ENCODE measurements around the gene CHRNB2. TPM values are rescaled to one million over a fixed set of nuclear protein-coding genes. Genes with fewer than 3 reads are reported as not detected.

Gene CHRNB2
- total and polyA plus RNA-seq, 2 of the 4 experiments (the other 2 are of a cell fraction) = under 0.01 to 0.03 TPM

DNA sequence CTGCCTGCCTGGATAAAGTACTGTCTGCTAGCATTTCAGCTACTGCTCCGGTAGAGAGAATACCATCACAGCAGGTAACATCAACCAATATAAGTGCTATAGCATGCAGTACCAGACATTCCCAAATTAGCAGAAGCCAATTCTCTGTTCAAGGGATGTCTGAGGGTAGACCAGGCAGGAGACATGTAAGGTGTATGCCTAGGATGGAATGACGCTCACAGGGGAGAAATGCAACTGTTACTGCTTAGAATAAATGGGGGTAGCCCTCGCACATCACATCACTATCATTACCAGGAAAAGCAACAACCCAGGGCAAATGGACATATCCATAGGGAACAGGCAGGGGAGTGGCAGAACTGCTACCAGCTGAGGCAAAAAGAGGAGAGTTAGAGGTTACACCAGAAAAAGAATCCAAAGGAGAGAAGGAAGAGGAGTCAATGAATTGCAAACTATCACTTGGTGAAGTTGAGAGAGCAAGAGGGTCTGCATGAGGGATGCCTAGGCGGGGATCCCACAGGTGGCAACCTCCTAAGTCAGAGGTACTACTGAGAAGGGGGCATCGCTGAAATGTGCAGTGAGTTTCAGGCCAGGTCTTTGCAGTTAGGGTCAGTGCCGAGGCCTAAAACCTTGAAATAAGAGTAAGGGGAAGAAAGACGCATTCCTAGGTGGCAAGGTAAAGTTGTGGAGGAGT is 10.2 kb upstream of the CHRNB2 start:
- H2BK5ac ChIP-seq (ENCODE audit: low read depth, low read length, poor library complexity, severe bottlenecking) = peak overlapping the region; percentile 59
- ATAC-seq (ENCODE audit: low read depth) = no peak
- H4K20me1 ChIP-seq (ENCODE audit: insufficient read depth, low read length) = peaks cover 42% of the 10 kb centered on the region
- ChIA-PET POLR2A (ENCODE audit: unreplicated experiment) (interaction anchor here (0.6 kb wide), 1 partner anchor 50 kb away, joined by 3 read pairs; no protein-coding TSS in a partner anchor), CTCF (interaction anchor here (0.6 kb wide), 1 partner anchor 255 kb away, joined by 3 read pairs; no protein-coding TSS in a partner anchor)
- intact Hi-C loops (cut with micrococcal nuclease) (loop anchor here (5.0 kb wide), 1 partner anchor 205 kb away; no protein-coding TSS in a partner anchor), in situ Hi-C loops (cut with MboI; ENCODE audit: low sequenced_read_pairs) (no loop called here), dilution Hi-C loops (cut with HindIII; ENCODE audit: low sequenced_read_pairs, unreplicated experiment) (no loop called here)
- peak overlapping the region; percentile 95 for H3K4me3 ChIP-seq (ENCODE audit: insufficient read depth, low read depth, low read length)
- peak overlapping the region; percentile 63; the same call in 1 of the 2 replicates for H3K18ac ChIP-seq (ENCODE audit: low read depth, low read length)
- no peak for DNase-seq
- peak overlapping the region; percentile 94 for H3K27ac ChIP-seq (ENCODE audit: insufficient read depth, low read length)
- no peaks in the 10 kb centered on the region for H3K27me3 ChIP-seq (ENCODE audit: control insufficient read depth, insufficient read depth, low read length)
- H2BK15ac ChIP-seq (ENCODE audit: low read depth, low read length) = 0 out of 3 replicates have a peak overlapping the region, but pooled peaks have one; percentile 14
- H3K9ac ChIP-seq (ENCODE audit: low read depth, low read length) = peak overlapping the region; percentile 98
- peak overlapping the region; percentile 97 for H3K23ac ChIP-seq (ENCODE audit: low read depth, low read length)
- TSS peak; percentile 64 for BruUV-seq (replicated peaks)
- H3K4ac ChIP-seq (ENCODE audit: low read depth, low read length) = peak overlapping the region; percentile 88
- peak overlapping the region; percentile 76 for H2AFZ ChIP-seq (replicated peaks; ENCODE audit: low read length, poor library complexity)
- H3K79me1 ChIP-seq (ENCODE audit: low read depth in 1 of 2, low read length in 2 of 2) = peaks cover 26 to 54% of the 10 kb centered on the region in 2 experiments
- H4K5ac ChIP-seq (ENCODE audit: low read depth, low read length) = peak overlapping the region; percentile 76
- H3K9me1 ChIP-seq (ENCODE audit: insufficient read depth, low read length) = peaks cover 17% of the 10 kb centered on the region; the same call in 1 of the 2 replicates
- H3K36me3 ChIP-seq (ENCODE audit: control insufficient read depth, insufficient read depth, low read length) = peaks cover 29% of the 10 kb centered on the region
- H2AK5ac ChIP-seq (ENCODE audit: low read depth, low read length) = peak overlapping the region; percentile 77
- WGBS, 2 experiments (ENCODE audit: extremely low coverage in 2 of 2, insufficient read length in 1 of 2) = 0% methylated on average over 2 of the region's 7 CpGs; no CpG with 5 or more reads in 1 of the 2 experiments
- peak overlapping the region; percentile 89 for H3K56ac ChIP-seq (ENCODE audit: extremely low read depth, insufficient read depth, low read length)
- H2AK9ac ChIP-seq (replicated peaks; ENCODE audit: low read depth, low read length, poor library complexity) = peak overlapping the region; percentile 96
- H3K4me2 ChIP-seq (ENCODE audit: low read depth, low read length) = peak overlapping the region; percentile 99
- peak overlapping the region; percentile 63; the same call in 1 of the 2 replicates for H4K91ac ChIP-seq (ENCODE audit: insufficient read depth, low read depth, low read length)
- peak overlapping the region; percentile 93 for H3K14ac ChIP-seq (replicated peaks; ENCODE audit: low read depth, low read length)
- H2BK20ac ChIP-seq (ENCODE audit: low read depth, low read length) = no peak overlapping the region; the same call in 1 of the 2 replicates
- H3K4me1 ChIP-seq (ENCODE audit: control insufficient read depth, insufficient read depth, low read length) = peaks cover 6% of the 10 kb centered on the region
- no peaks in the 10 kb centered on the region for H3K9me3 ChIP-seq (ENCODE audit: control insufficient read depth, insufficient read depth, low read length)
- H4K8ac ChIP-seq (ENCODE audit: low read depth in 2 of 2, low read length in 2 of 2) = peak overlapping the region; percentile 55 to 71; a peak in 2 of 4 replicates
- TF ChIP-seq MAZ (IDR thresholded peaks at IDR 0.05; ENCODE audit: borderline replicate concordance, low read depth, low read length) = no peak
- TF ChIP-seq USF2 (IDR thresholded peaks at IDR 0.05; ENCODE audit: low read depth, low read length) = no peak
- TF ChIP-seq POLR2A (IDR thresholded peaks at IDR 0.05; ENCODE audit: low read depth, low read length) = no peak
- no peak for TF ChIP-seq MAFK (IDR thresholded peaks at IDR 0.05; ENCODE audit: low read depth, low read length)
- TF ChIP-seq RCOR1 (IDR thresholded peaks at IDR 0.05; ENCODE audit: insufficient replicate concordance, low read length) = no peak
- no peak for TF ChIP-seq BHLHE40 (IDR thresholded peaks at IDR 0.05; ENCODE audit: low read depth, low read length)
- no peak for TF ChIP-seq NFE2L2 (IDR thresholded peaks at IDR 0.05; ENCODE audit: low read depth, low read length)
- TF ChIP-seq FOS (IDR thresholded peaks at IDR 0.05; ENCODE audit: low read depth, low read length) = no peak
- no peak for TF ChIP-seq CHD1 (IDR thresholded peaks at IDR 0.05; ENCODE audit: low read depth, low read length)
- no peak for TF ChIP-seq MXI1 (IDR thresholded peaks at IDR 0.05; ENCODE audit: borderline replicate concordance, low read depth, low read length)
- TF ChIP-seq, protein P1, sequence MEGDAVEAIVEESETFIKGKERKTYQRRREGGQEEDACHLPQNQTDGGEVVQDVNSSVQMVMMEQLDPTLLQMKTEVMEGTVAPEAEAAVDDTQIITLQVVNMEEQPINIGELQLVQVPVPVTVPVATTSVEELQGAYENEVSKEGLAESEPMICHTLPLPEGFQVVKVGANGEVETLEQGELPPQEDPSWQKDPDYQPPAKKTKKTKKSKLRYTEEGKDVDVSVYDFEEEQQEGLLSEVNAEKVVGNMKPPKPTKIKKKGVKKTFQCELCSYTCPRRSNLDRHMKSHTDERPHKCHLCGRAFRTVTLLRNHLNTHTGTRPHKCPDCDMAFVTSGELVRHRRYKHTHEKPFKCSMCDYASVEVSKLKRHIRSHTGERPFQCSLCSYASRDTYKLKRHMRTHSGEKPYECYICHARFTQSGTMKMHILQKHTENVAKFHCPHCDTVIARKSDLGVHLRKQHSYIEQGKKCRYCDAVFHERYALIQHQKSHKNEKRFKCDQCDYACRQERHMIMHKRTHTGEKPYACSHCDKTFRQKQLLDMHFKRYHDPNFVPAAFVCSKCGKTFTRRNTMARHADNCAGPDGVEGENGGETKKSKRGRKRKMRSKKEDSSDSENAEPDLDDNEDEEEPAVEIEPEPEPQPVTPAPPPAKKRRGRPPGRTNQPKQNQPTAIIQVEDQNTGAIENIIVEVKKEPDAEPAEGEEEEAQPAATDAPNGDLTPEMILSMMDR (conservative IDR thresholded peaks at IDR 0.05; ENCODE audit: low read depth, low read length) = no peak
- no peak for TF ChIP-seq RAD21 (IDR thresholded peaks at IDR 0.05; ENCODE audit: low read length)
- TF ChIP-seq, protein P2, sequence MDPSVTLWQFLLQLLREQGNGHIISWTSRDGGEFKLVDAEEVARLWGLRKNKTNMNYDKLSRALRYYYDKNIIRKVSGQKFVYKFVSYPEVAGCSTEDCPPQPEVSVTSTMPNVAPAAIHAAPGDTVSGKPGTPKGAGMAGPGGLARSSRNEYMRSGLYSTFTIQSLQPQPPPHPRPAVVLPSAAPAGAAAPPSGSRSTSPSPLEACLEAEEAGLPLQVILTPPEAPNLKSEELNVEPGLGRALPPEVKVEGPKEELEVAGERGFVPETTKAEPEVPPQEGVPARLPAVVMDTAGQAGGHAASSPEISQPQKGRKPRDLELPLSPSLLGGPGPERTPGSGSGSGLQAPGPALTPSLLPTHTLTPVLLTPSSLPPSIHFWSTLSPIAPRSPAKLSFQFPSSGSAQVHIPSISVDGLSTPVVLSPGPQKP (IDR thresholded peaks at IDR 0.05; ENCODE audit: borderline replicate concordance, low read depth, low read length) = no peak
- no peak overlapping the region for H2BK120ac ChIP-seq (ENCODE audit: low read depth, low read length)
